Chondrocyte (in vitro differentiated cells): ENCODE results near the gene ADGRV1. TPM values are rescaled to one million over a fixed set of nuclear protein-coding genes. Genes with fewer than 3 reads are reported as not detected.

Source experiments
- DNase-seq: peaks from one replicate; pipeline ENCODE4 v3.0.0; 2021; ENCODE audit warnings: mixed read lengths, low spot score
- H3K27ac Mint-ChIP-seq: one replicate; pipeline ENCODE4 v1.8.0; 2021; ENCODE audit warnings: mild to moderate bottlenecking, moderate library complexity, mixed read lengths; ENCODE audit not compliant: unreplicated experiment
- H3K27me3 Mint-ChIP-seq: 2 replicates; pipeline ENCODE4 v1.8.0; 2021; ENCODE audit warnings: low read depth, mixed read lengths
- H3K36me3 Mint-ChIP-seq: 2 replicates; pipeline ENCODE4 v1.8.0; 2021; ENCODE audit warnings: low read depth, mixed read lengths
- H3K4me1 Mint-ChIP-seq: 2 replicates; pipeline ENCODE4 v1.8.0; 2021; ENCODE audit warnings: low read depth, mild to moderate bottlenecking, mixed read lengths
- H3K4me3 Mint-ChIP-seq: one replicate; pipeline ENCODE4 v1.8.0; 2021; ENCODE audit warnings: mild to moderate bottlenecking, moderate library complexity, mixed read lengths; ENCODE audit not compliant: unreplicated experiment
- H3K9me3 Mint-ChIP-seq: 2 replicates; pipeline ENCODE4 v1.8.0; 2021; ENCODE audit warnings: low read depth, mixed read lengths
- CTCF ChIP-seq: fragments of 200-600 bp; sonication (generic); IDR thresholded peaks from 2 replicates; pipeline ENCODE4 v1.5.0; 2021; ENCODE audit warnings: antibody characterized with exemption, mild to moderate bottlenecking, moderate library complexity
- total RNA-seq: library from RNA; stranded (reverse); gene quantifications from 3 replicates; pipeline ENCODE4 v1.2.1, GENCODE V29; 2021

Gene ADGRV1
- total RNA-seq, 1 donor from 2014 or later = 1.5 TPM

DNA sequence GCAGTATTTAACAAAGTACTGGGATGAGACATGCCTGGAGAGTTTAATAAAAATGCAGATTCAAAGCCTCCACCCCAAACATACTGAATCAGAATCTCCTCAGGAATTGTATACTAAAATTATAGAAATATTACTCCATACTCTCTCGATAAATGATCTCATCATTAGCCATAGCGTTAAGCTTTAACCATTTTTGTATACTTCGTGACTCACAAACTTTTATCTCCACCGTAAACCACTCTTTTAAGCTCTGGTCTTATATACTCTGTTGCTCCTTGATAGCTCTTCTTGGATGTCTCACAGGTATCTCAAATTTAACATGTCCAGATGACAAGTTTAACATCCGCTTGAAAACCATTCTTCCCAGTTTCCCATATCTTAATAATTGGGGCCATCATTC is 327.8 kb downstream of the ADGRV1 start:
- Mint-ChIP-seq H3K4me1 (peaks cover 13% of the 10 kb centered on the region), H3K9me3 (no peaks in the 10 kb centered on the region), H3K36me3 (no peaks in the 10 kb centered on the region), H3K4me3 (no peak overlapping the region), H3K27ac (no peak overlapping the region), H3K27me3 (peaks cover 3% of the 10 kb centered on the region)
- no peak for TF ChIP-seq CTCF
- no peak for DNase-seq

DNA sequence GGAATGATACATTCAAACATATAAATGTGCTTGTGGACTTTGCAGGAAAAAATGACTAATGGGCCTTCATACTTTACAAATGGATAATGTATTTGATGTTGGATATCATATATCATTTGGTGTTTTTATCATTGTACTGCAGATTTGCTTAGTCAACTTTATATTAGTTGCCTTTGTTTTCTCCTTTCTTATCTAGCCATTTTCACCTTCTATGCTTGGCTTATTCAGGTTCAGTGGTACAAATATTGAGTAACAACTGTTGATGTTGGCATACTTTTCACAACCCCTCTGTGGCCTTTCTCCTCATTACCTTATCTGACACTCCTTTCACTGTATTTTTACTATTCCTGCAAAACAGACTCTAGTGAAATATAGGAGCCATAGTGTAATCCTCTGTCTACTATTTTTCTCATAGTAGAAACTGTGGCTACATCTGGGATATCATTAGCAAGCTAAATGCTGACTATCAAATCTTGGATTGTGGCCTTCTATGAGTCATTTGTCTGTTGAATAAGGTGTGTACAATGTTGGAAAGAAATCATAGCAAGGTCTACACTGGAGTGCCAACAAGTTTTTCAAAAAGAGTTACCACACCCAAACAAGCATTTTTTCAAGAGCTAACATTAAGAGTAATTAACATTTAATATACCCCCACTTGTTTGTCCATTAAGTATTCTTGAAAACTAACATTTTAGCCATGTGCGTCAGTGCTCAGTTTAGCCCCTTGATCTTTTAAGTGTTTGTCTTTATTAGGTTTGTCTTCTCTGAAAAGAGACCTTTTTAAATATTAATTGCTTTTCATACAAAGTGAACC is 330.1 kb downstream of the ADGRV1 start:
- Mint-ChIP-seq H3K36me3 (no peaks in the 10 kb centered on the region), H3K4me3 (no peak overlapping the region), H3K4me1 (peaks cover 13% of the 10 kb centered on the region), H3K9me3 (no peaks in the 10 kb centered on the region), H3K27me3 (peaks cover 3% of the 10 kb centered on the region), H3K27ac (no peak overlapping the region)
- DNase-seq = no peak
- TF ChIP-seq CTCF = no peak

DNA sequence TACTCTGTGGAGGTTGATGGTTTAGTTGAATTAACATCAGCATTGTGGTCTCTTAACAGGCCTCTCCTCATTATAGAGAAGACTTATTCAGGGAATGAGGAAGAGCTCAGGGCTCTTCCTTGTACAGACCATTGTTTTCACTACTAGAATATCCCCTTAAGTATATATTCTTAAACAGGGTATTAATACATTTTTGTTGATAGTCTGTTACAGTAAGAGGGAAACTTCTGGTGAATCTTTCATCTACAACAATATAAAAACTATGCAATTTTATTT is 330.7 kb downstream of the ADGRV1 start:
- no peak overlapping the region for H3K4me3 Mint-ChIP-seq
- no peaks in the 10 kb centered on the region for H3K9me3 Mint-ChIP-seq
- no peak for DNase-seq
- H3K36me3 Mint-ChIP-seq = no peaks in the 10 kb centered on the region
- H3K4me1 Mint-ChIP-seq = peaks cover 13% of the 10 kb centered on the region
- no peak overlapping the region for H3K27ac Mint-ChIP-seq
- peaks cover 1% of the 10 kb centered on the region for H3K27me3 Mint-ChIP-seq
- no peak for TF ChIP-seq CTCF

- no peak for TF ChIP-seq CTCF
- Mint-ChIP-seq H3K4me1 (peaks cover 13% of the 10 kb centered on the region), H3K4me3 (no peak overlapping the region), H3K9me3 (no peaks in the 10 kb centered on the region), H3K27ac (no peak overlapping the region), H3K36me3 (no peaks in the 10 kb centered on the region), H3K27me3 (peaks cover 1% of the 10 kb centered on the region)
- DNase-seq = no peak
These were observed 331.6 kb downstream of the ADGRV1 start for GRCh38 chr5:90890180-90890579.

GRCh38 chr5:90894866-90895420 is 336.3 kb downstream of the ADGRV1 start:
- DNase-seq = no peak
- Mint-ChIP-seq H3K4me3 (no peak overlapping the region), H3K4me1 (peaks cover 2% of the 10 kb centered on the region), H3K27ac (no peak overlapping the region), H3K9me3 (no peaks in the 10 kb centered on the region), H3K27me3 (no peaks in the 10 kb centered on the region), H3K36me3 (no peaks in the 10 kb centered on the region)
- no peak for TF ChIP-seq CTCF
